ENCODE data around the gene MLLT10. TPM values are rescaled to one million over a fixed set of nuclear protein-coding genes. Genes with fewer than 3 reads are reported as not detected.

The MLLT10 gene
- total RNA-seq, 1 experiment from 2014 or later = 45.2 TPM

DNA sequence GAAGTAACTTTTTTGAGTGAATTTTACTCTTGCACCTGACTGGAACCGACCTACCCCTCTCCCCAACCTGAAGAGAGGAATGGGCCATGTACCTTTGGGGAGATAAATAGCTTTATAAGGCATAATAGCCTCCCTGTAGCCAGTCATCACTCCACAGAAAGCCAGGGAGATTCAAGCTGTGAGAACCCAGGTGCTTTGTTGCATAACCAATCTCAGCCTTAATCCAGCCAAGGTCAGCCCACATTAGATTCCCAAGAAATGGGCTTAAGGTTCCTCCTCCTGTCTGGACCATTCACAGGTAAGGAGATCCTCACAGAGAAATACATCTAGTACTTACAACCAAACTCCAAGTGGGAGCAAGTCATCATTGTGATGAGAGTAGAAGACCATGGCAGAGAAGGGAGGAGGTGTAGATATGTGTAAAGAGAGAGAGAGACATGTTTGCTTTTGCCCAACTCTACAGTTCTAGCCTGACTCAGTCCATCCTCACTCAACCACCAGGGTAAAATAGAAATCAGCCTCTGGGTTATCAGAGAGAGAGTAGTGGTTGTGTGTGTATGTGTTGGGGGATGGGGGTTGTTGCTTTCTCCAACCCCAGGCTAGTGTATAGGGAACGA, 32.2 kb upstream of the MLLT10 start:
- no TSS peak for BruUV-seq (replicated peaks)
- ChIA-PET RAD21 (ENCODE audit: low non-redundant PET in 1 of 2, low total read pairs in 2 of 2, uncharacterized antibody in 2 of 2, unreplicated experiment in 2 of 2) (no interaction called here), CTCF (no interaction called here), POLR2A (no interaction called here)
- ATAC-seq (no peak), DNase-seq (ENCODE audit: low read depth, low spot score) (no peak)
- no peak overlapping the region for H3K4me2 ChIP-seq (ENCODE audit: low read length)
- no peaks in the 10 kb centered on the region for H3K36me3 ChIP-seq (ENCODE audit: control insufficient read depth in 1 of 2, insufficient read depth in 2 of 2, low read length in 2 of 2)
- H3K9me3 ChIP-seq (ENCODE audit: control insufficient read depth in 1 of 2, insufficient read depth in 1 of 2, low read depth in 1 of 2, low read length in 2 of 2) = no peaks in the 10 kb centered on the region
- TF ChIP-seq SRF (IDR thresholded peaks at IDR 0.05; ENCODE audit: low read depth) (no peak), YY1 (IDR thresholded peaks at IDR 0.05; ENCODE audit: extremely low read depth, insufficient replicate concordance, low read depth, low read length) (no peak), RAD21 (IDR thresholded peaks at IDR 0.05; ENCODE audit: low read depth) (no peak), TCF7L2 (IDR thresholded peaks at IDR 0.05; ENCODE audit: borderline replicate concordance, extremely low read depth, insufficient read depth, insufficient read length) (no peak), JUND (IDR thresholded peaks at IDR 0.05) (no peak), SP1 (IDR thresholded peaks at IDR 0.05; ENCODE audit: low read depth) (no peak), ELF1 (IDR thresholded peaks at IDR 0.05; ENCODE audit: borderline replicate concordance, low read depth) (no peak), EZH2 (IDR thresholded peaks at IDR 0.05) (no peak), ZFX (IDR thresholded peaks at IDR 0.05) (no peak), SIN3A (IDR thresholded peaks at IDR 0.05; ENCODE audit: low read depth) (no peak), EZH2phosphoT487 (IDR thresholded peaks at IDR 0.05; ENCODE audit: borderline replicate concordance) (no peak), ZNF274 (IDR thresholded peaks at IDR 0.05; ENCODE audit: low read depth, low read length) (no peak), POLR2AphosphoS5 (IDR thresholded peaks at IDR 0.05; ENCODE audit: low read depth, low read length) (no peak), CBX3 (IDR thresholded peaks at IDR 0.05; ENCODE audit: low read depth) (no peak), CEBPB (IDR thresholded peaks at IDR 0.05; ENCODE audit: low read depth) (no peak), EGR1 (IDR thresholded peaks at IDR 0.05; ENCODE audit: low read depth) (no peak)
- TF ChIP-seq, protein P1, sequence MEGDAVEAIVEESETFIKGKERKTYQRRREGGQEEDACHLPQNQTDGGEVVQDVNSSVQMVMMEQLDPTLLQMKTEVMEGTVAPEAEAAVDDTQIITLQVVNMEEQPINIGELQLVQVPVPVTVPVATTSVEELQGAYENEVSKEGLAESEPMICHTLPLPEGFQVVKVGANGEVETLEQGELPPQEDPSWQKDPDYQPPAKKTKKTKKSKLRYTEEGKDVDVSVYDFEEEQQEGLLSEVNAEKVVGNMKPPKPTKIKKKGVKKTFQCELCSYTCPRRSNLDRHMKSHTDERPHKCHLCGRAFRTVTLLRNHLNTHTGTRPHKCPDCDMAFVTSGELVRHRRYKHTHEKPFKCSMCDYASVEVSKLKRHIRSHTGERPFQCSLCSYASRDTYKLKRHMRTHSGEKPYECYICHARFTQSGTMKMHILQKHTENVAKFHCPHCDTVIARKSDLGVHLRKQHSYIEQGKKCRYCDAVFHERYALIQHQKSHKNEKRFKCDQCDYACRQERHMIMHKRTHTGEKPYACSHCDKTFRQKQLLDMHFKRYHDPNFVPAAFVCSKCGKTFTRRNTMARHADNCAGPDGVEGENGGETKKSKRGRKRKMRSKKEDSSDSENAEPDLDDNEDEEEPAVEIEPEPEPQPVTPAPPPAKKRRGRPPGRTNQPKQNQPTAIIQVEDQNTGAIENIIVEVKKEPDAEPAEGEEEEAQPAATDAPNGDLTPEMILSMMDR (IDR thresholded peaks at IDR 0.05 in 2 of 3, conservative IDR thresholded peaks at IDR 0.05 in 1 of 3; ENCODE audit: borderline replicate concordance in 1 of 3, insufficient read depth in 1 of 3, low read depth in 2 of 3, low read length in 2 of 3) = no peak
- TF ChIP-seq, protein P2, sequence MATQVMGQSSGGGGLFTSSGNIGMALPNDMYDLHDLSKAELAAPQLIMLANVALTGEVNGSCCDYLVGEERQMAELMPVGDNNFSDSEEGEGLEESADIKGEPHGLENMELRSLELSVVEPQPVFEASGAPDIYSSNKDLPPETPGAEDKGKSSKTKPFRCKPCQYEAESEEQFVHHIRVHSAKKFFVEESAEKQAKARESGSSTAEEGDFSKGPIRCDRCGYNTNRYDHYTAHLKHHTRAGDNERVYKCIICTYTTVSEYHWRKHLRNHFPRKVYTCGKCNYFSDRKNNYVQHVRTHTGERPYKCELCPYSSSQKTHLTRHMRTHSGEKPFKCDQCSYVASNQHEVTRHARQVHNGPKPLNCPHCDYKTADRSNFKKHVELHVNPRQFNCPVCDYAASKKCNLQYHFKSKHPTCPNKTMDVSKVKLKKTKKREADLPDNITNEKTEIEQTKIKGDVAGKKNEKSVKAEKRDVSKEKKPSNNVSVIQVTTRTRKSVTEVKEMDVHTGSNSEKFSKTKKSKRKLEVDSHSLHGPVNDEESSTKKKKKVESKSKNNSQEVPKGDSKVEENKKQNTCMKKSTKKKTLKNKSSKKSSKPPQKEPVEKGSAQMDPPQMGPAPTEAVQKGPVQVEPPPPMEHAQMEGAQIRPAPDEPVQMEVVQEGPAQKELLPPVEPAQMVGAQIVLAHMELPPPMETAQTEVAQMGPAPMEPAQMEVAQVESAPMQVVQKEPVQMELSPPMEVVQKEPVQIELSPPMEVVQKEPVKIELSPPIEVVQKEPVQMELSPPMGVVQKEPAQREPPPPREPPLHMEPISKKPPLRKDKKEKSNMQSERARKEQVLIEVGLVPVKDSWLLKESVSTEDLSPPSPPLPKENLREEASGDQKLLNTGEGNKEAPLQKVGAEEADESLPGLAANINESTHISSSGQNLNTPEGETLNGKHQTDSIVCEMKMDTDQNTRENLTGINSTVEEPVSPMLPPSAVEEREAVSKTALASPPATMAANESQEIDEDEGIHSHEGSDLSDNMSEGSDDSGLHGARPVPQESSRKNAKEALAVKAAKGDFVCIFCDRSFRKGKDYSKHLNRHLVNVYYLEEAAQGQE (IDR thresholded peaks at IDR 0.05; ENCODE audit: low read depth) = no peak
- TF ChIP-seq, protein P3, sequence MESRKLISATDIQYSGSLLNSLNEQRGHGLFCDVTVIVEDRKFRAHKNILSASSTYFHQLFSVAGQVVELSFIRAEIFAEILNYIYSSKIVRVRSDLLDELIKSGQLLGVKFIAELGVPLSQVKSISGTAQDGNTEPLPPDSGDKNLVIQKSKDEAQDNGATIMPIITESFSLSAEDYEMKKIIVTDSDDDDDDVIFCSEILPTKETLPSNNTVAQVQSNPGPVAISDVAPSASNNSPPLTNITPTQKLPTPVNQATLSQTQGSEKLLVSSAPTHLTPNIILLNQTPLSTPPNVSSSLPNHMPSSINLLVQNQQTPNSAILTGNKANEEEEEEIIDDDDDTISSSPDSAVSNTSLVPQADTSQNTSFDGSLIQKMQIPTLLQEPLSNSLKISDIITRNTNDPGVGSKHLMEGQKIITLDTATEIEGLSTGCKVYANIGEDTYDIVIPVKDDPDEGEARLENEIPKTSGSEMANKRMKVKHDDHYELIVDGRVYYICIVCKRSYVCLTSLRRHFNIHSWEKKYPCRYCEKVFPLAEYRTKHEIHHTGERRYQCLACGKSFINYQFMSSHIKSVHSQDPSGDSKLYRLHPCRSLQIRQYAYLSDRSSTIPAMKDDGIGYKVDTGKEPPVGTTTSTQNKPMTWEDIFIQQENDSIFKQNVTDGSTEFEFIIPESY (IDR thresholded peaks at IDR 0.05; ENCODE audit: extremely low read depth, insufficient replicate concordance, low read length) = no peak
- TF ChIP-seq, protein P4, sequence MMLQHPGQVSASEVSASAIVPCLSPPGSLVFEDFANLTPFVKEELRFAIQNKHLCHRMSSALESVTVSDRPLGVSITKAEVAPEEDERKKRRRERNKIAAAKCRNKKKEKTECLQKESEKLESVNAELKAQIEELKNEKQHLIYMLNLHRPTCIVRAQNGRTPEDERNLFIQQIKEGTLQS (IDR thresholded peaks at IDR 0.05) = no peak
- no peaks in the 10 kb centered on the region for H4K20me1 ChIP-seq (ENCODE audit: insufficient read depth)
- no peak overlapping the region for H2AFZ ChIP-seq (ENCODE audit: low read depth, low read length, poor library complexity, severe bottlenecking)
- peaks cover 3% of the 10 kb centered on the region; the same call in 1 of the 2 replicates for H3K27me3 ChIP-seq (ENCODE audit: insufficient read depth, low read length)
- H3K79me2 ChIP-seq (ENCODE audit: insufficient read depth, low read length) = no peaks in the 10 kb centered on the region
- H3K9ac ChIP-seq (ENCODE audit: low read length) = no peak overlapping the region
- no peak overlapping the region for H3K27ac ChIP-seq (ENCODE audit: low read depth, low read length)
- intact Hi-C loops (cut with micrococcal nuclease) = no loop called here
- H3K4me1 ChIP-seq (ENCODE audit: control insufficient read depth in 1 of 2, insufficient read depth in 2 of 2, low read length in 2 of 2) = peaks cover 0 to 9% of the 10 kb centered on the region in 2 experiments; a peak in 2 of 4 replicates
- H3K9me2 ChIP-seq (ENCODE audit: insufficient read depth) = no peaks in the 10 kb centered on the region
- no peak overlapping the region for H3K4me3 ChIP-seq (replicated peaks in 1 of 2; ENCODE audit: low read depth in 1 of 2, low read length in 2 of 2)
